ENCODE results near the gene BBS5. TPM values are rescaled to one million over a fixed set of nuclear protein-coding genes. Genes with fewer than 3 reads are reported as not detected.

The BBS5 gene
- total and polyA plus RNA-seq, 2 experiments from 2014 or later, result 0.10 to 0.36 TPM

- no peak for TF ChIP-seq ZNF462 (CRISPR knock-in tag; IDR thresholded peaks at IDR 0.05)
- no peak for TF ChIP-seq ZNF331 (CRISPR knock-in tag; IDR thresholded peaks at IDR 0.05; ENCODE audit: low read depth)
- TF ChIP-seq STAT1 (IDR thresholded peaks at IDR 0.05; ENCODE audit: unreplicated experiment), result no peak
Measured at GRCh38 chr2:169520896-169521295, 41.6 kb downstream of the BBS5 start (continued).

- H3K4me3 ChIP-seq, result no peak overlapping the region
- no peaks in the 10 kb centered on the region for H3K36me3 ChIP-seq (ENCODE audit: insufficient read depth)
- no peaks in the 10 kb centered on the region for H3F3A ChIP-seq (replicated peaks; ENCODE audit: low read depth)
- DNase-seq (ENCODE audit: low spot score) (no peak), ATAC-seq (no peak)
- H3K27me3 Mint-ChIP-seq (ENCODE audit: insufficient read depth, low read depth, poor library complexity), result no peaks in the 10 kb centered on the region
- H3K4me2 ChIP-seq, result no peak overlapping the region
- no peak overlapping the region for H2AFZ ChIP-seq
- H3K4me1 Mint-ChIP-seq, result no peaks in the 10 kb centered on the region
- no peak overlapping the region for H3K4me3 Mint-ChIP-seq
- H3K9me2 ChIP-seq (ENCODE audit: insufficient read depth), result no peaks in the 10 kb centered on the region
- H4K20me1 ChIP-seq (replicated peaks; ENCODE audit: insufficient read depth), result no peaks in the 10 kb centered on the region
- no peaks in the 10 kb centered on the region for H3K4me1 ChIP-seq (ENCODE audit: insufficient read depth)
- no peaks in the 10 kb centered on the region for H3K79me2 ChIP-seq (replicated peaks; ENCODE audit: insufficient read depth)
- H3K27ac Mint-ChIP-seq, result 0 out of 2 replicates have a peak overlapping the region, but pooled peaks have one; percentile 31
- no peaks in the 10 kb centered on the region for H3K9me3 Mint-ChIP-seq
- no peaks in the 10 kb centered on the region for H3K27me3 ChIP-seq (ENCODE audit: insufficient read depth)
- H3K36me3 Mint-ChIP-seq (ENCODE audit: low read depth), result no peaks in the 10 kb centered on the region
- no peak overlapping the region for H3K27ac ChIP-seq (ENCODE audit: low read depth)
- TF ChIP-seq ZNF462 (CRISPR knock-in tag; IDR thresholded peaks at IDR 0.05) (no peak), POLR2AphosphoS5 (IDR thresholded peaks at IDR 0.05; ENCODE audit: low read depth) (no peak), CTCF (conservative IDR thresholded peaks at IDR 0.05; ENCODE audit: low read depth in 2 of 2) (no peak), EZH2phosphoT487 (IDR thresholded peaks at IDR 0.05; ENCODE audit: unreplicated experiment) (no peak), NANOG (IDR thresholded peaks at IDR 0.05; ENCODE audit: borderline replicate concordance) (no peak)
Measured at GRCh38 chr2:169523681-169524080, 44.4 kb downstream of the BBS5 start.

Data from GM23338 (cell line).